H1 (cell line): ENCODE results near the gene TBL2. TPM values are rescaled to one million over a fixed set of nuclear protein-coding genes. Genes with fewer than 3 reads are reported as not detected.
"Not testable (repeated sequence)": the region's sequence is repeated elsewhere in the genome, so short reads cannot be mapped to it uniquely, and the experiment has no call there.

Source experiments
- CTCF ChIA-PET: fragments of 300-600 bp; sonication (Branson Sonifier 250); formaldehyde crosslinking; loops from one replicate; lab custom pipeline; 2021; ENCODE audit not compliant: partially characterized antibody; lab: Charles Lee
- POLR2A ChIA-PET: fragments of 300-600 bp; sonication (Branson Sonifier 250); formaldehyde crosslinking; loops from one replicate; lab custom pipeline; 2021; ENCODE audit warnings: inconsistent platforms; ENCODE audit not compliant: partially characterized antibody; lab: Charles Lee
- DNase-seq, 2 experiments: peaks; one replicate each; pipeline versions ENCODE4 v3.0.0 to v3.0.0-alpha.2; 2010 to 2022; ENCODE audit warnings: low spot score in 2 of 2, low read depth in 1 of 2, mixed read lengths in 1 of 2
- FAIRE-seq: peaks from 2 replicates; lab custom pipeline; 2011; peaks lifted over from hg19 to GRCh38; lab: Jason Lieb, UNC
- H2AFZ ChIP-seq: 2 replicates; pipeline ENCODE4 v1.8.1; 2012; ENCODE audit warnings: low read length, inconsistent platforms
- H2AK5ac ChIP-seq: 2 replicates; pipeline ENCODE4 v1.6.1; 2013; ENCODE audit warnings: low read depth, low read length
- H2BK120ac ChIP-seq: replicated peaks from 2 replicates; pipeline ENCODE3; 2013; ENCODE audit warnings: low read depth, low read length, inconsistent platforms
- H2BK12ac ChIP-seq: 2 replicates; pipeline ENCODE4 v1.6.1; 2013; ENCODE audit warnings: low read depth, low read length
- H2BK15ac ChIP-seq: 2 replicates; pipeline ENCODE4 v1.6.1; 2013; ENCODE audit warnings: low read length
- H2BK20ac ChIP-seq: 2 replicates; pipeline ENCODE4 v1.6.1; 2013; ENCODE audit warnings: low read length
- H2BK5ac ChIP-seq: 2 replicates; pipeline ENCODE4 v1.6.1; 2013; ENCODE audit warnings: low read depth, low read length
- H3K14ac ChIP-seq: 2 replicates; pipeline ENCODE4 v1.6.1; 2013; ENCODE audit warnings: inconsistent platforms; ENCODE audit not compliant: insufficient read length
- H3K18ac ChIP-seq: 2 replicates; pipeline ENCODE4 v1.6.1; 2013; ENCODE audit warnings: low read length; ENCODE audit errors: extremely low read depth
- H3K23ac ChIP-seq: 2 replicates; pipeline ENCODE4 v1.6.1; 2013; ENCODE audit warnings: inconsistent platforms; ENCODE audit not compliant: insufficient read length
- H3K23me2 ChIP-seq: 2 replicates; pipeline ENCODE4 v1.6.1; 2013; ENCODE audit warnings: low read depth, low read length
- H3K27ac ChIP-seq: 2 replicates; pipeline ENCODE4 v1.6.1; 2011; ENCODE audit warnings: low read depth, low read length, inconsistent platforms
- H3K27me3 ChIP-seq, 4 experiments: replicated peaks in 1 of 4; 1 replicate in 1 of 4; 2 replicates in 3 of 4; pipeline versions ENCODE4 v1.6.1 to v1.8.1; 2011 to 2013; ENCODE audit warnings: low read length in 3 of 4, mild to moderate bottlenecking in 3 of 4, inconsistent platforms in 2 of 4, mixed read lengths in 2 of 4, moderate library complexity in 1 of 4; ENCODE audit not compliant: control insufficient read depth in 3 of 4, insufficient read depth in 3 of 4; ENCODE audit errors: extremely low read depth in 1 of 4
- H3K36me3 ChIP-seq, 4 experiments: 2 replicates each; pipeline versions ENCODE4 v1.6.1 to v1.8.1; 2011 to 2013; ENCODE audit warnings: mild to moderate bottlenecking in 4 of 4, low read length in 3 of 4, moderate library complexity in 2 of 4, control low read depth in 1 of 4, inconsistent platforms in 1 of 4; ENCODE audit not compliant: insufficient read depth in 4 of 4, control insufficient read depth in 2 of 4
- H3K4ac ChIP-seq: replicated peaks from 2 replicates; pipeline ENCODE3; 2013; ENCODE audit warnings: low read length, low read depth, mixed read lengths, inconsistent platforms; ENCODE audit not compliant: insufficient read length
- H3K4me1 ChIP-seq, 4 experiments: replicated peaks in 1 of 4; 1 replicate in 1 of 4; 2 replicates in 3 of 4; pipeline versions ENCODE4 v1.6.1 to v1.8.1; 2011 to 2013; ENCODE audit warnings: low read length in 3 of 4, inconsistent platforms in 2 of 4, mixed read lengths in 1 of 4; ENCODE audit not compliant: insufficient read depth in 4 of 4, control insufficient read depth in 3 of 4
- H3K4me2 ChIP-seq, 2 experiments: 2 replicates each; pipeline versions ENCODE4 v1.6.1 to v1.8.1; 2011 to 2013; ENCODE audit warnings: low read depth in 2 of 2, low read length in 2 of 2, control low read depth in 1 of 2, inconsistent platforms in 1 of 2, mild to moderate bottlenecking in 1 of 2; ENCODE audit not compliant: insufficient read depth in 1 of 2
- H3K4me3 ChIP-seq, 4 experiments: fragments of 200-600, 300-600 bp in 1 of 4; sonication (generic), shearing (Covaris generic), sonication (Bioruptor Twin) in 1 of 4; 2 replicates each; pipeline versions ENCODE4 v1.5.1 to v1.8.1; 2011 to 2016; ENCODE audit warnings: low read length in 4 of 4, low read depth in 3 of 4, control low read depth in 2 of 4, inconsistent platforms in 2 of 4, mild to moderate bottlenecking in 2 of 4, mixed read lengths in 1 of 4, moderate library complexity in 1 of 4; ENCODE audit not compliant: insufficient read depth in 2 of 4; ENCODE audit errors: extremely low read depth in 1 of 4
- H3K56ac ChIP-seq: replicated peaks from 2 replicates; pipeline ENCODE3; 2013; ENCODE audit warnings: low read depth, mild to moderate bottlenecking, mixed read lengths, low read length, inconsistent platforms; ENCODE audit not compliant: insufficient read length
- H3K79me1 ChIP-seq: 2 replicates; pipeline ENCODE4 v1.6.1; 2013; ENCODE audit warnings: low read depth, low read length, control low read depth
- H3K79me2 ChIP-seq, 2 experiments: 2 replicates each; pipeline versions ENCODE4 v1.6.1 to v1.8.1; 2012 to 2013; ENCODE audit warnings: low read length in 2 of 2, mild to moderate bottlenecking in 2 of 2, inconsistent platforms in 1 of 2; ENCODE audit not compliant: insufficient read depth in 2 of 2, control insufficient read depth in 1 of 2
- H3K9ac ChIP-seq, 4 experiments: replicated peaks in 1 of 4; 1 replicate in 1 of 4; 2 replicates in 3 of 4; pipeline versions ENCODE4 v1.6.1 to v1.8.1; 2011 to 2013; ENCODE audit warnings: low read depth in 3 of 4, low read length in 3 of 4, control low read depth in 2 of 4, mild to moderate bottlenecking in 2 of 4, moderate library complexity in 2 of 4, inconsistent platforms in 1 of 4; ENCODE audit errors: extremely low read depth in 1 of 4
- H3K9me3 ChIP-seq, 2 experiments: 2 replicates each; pipeline versions ENCODE4 v1.6.1 to v1.8.1; 2012 to 2013; ENCODE audit warnings: mild to moderate bottlenecking in 2 of 2, moderate library complexity in 2 of 2, control low read depth in 1 of 2, inconsistent platforms in 1 of 2, low read depth in 1 of 2, low read length in 1 of 2, mixed read lengths in 1 of 2; ENCODE audit not compliant: insufficient read depth in 2 of 2
- H4K20me1 ChIP-seq, 2 experiments: replicated peaks in 1 of 2; 2 replicates each; pipeline versions ENCODE3 to v1.8.1; 2011 to 2013; ENCODE audit warnings: inconsistent platforms in 2 of 2, low read length in 2 of 2, mild to moderate bottlenecking in 1 of 2; ENCODE audit not compliant: insufficient read depth in 2 of 2, control insufficient read depth in 1 of 2
- H4K5ac ChIP-seq: 2 replicates; pipeline ENCODE4 v1.6.1; 2013; ENCODE audit warnings: low read length, low read depth, mixed read lengths, inconsistent platforms; ENCODE audit not compliant: insufficient read length
- H4K8ac ChIP-seq: 2 replicates; pipeline ENCODE4 v1.8.0; 2013; ENCODE audit warnings: mild to moderate bottlenecking, moderate library complexity, low read length, inconsistent platforms; ENCODE audit not compliant: insufficient read depth; ENCODE audit errors: extremely low read depth
- H4K91ac ChIP-seq: replicated peaks from 2 replicates; pipeline ENCODE3; 2013; ENCODE audit warnings: low read length, mixed read lengths, inconsistent platforms; ENCODE audit not compliant: insufficient read length
- WGBS, 2 experiments: shearing (Covaris generic) in 1 of 2; methylation state at CpG; one replicate each; pipeline versions ENCODE4 v1.1.6 to v1.1.7; 2013 to 2015; ENCODE audit warnings: low lambda C conversion rate in 2 of 2, mixed read lengths in 2 of 2, inconsistent platforms in 1 of 2, low coverage in 1 of 2, missing lambda C conversion rate in 1 of 2; ENCODE audit not compliant: insufficient replicate concordance in 2 of 2, insufficient coverage in 1 of 2, insufficient read length in 1 of 2; ENCODE audit errors: extremely low coverage in 1 of 2, missing lambda C conversion rate in 1 of 2; 5-methylcytosine and 5-hydroxymethylcytosine counted together
- polyA plus RNA-seq, 7 experiments: library from polyadenylated mRNA; depleted of rRNA in 3 of 7; stranded (reverse) in 5 of 7; unstranded in 2 of 7; fragments of >200 nt in 5 of 7; fragments of 200-250 nt in 2 of 7; gene quantifications; 1 replicate in 5 of 7; 2 replicates in 1 of 7; 4 replicates in 1 of 7; pipeline versions ENCODE4 v1.2.1 to v1.2.3, GENCODE V29; 2011 to 2013; ENCODE audit warnings: missing spikeins in 2 of 7, mixed read lengths in 2 of 7
- total RNA-seq: library from RNA; stranded (reverse); fragmentation: NEBNext Ultra II Directional; extraction: Animal tissue kit (Norgen Biotek cat#: 25700); gene quantifications from 2 replicates; pipeline ENCODE4 v1.2.1, GENCODE V29; 2021

Gene TBL2
- total and polyA plus RNA-seq, 2 of the 8 experiments (the other 6 are each of a cell fraction or from before 2014, with no cell fraction given) = 25.8 to 29.7 TPM

DNA sequence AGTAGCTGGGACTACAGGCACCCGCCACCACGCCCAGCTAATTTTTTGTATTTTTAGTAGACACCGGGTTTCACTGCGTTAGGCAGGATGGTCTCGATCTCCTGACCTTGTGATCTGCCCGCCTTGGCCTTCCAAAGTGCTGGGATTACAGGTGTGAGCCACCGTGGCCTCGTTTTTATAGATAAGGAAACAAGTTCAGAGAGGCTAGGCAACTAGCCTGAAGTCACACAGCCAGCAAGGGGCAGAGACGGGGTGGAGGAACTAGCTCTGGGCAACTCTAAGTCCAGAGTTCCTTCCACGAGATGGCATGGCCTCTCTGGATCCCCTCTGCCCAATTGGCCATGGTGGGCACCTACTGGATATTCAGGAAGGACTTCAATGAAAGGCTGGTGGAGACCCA is 36.6 kb upstream of the TBL2 start:
- H3K9me3 ChIP-seq, H4K20me1 ChIP-seq, H3K27ac ChIP-seq, H3K4ac ChIP-seq, H3K79me2 ChIP-seq, H2AK5ac ChIP-seq, H4K8ac ChIP-seq, H3K14ac ChIP-seq, H3K23ac ChIP-seq, H2BK15ac ChIP-seq, H3K4me3 ChIP-seq, H3K36me3 ChIP-seq, H2BK20ac ChIP-seq, H4K91ac ChIP-seq, H3K4me2 ChIP-seq, H3K9ac ChIP-seq, H2BK120ac ChIP-seq, H3K23me2 ChIP-seq, FAIRE-seq, H2BK12ac ChIP-seq, H3K4me1 ChIP-seq, H3K18ac ChIP-seq, H3K56ac ChIP-seq, H3K27me3 ChIP-seq, H2BK5ac ChIP-seq, H3K79me1 ChIP-seq, DNase-seq, H4K5ac ChIP-seq, H2AFZ ChIP-seq: not testable (repeated sequence)
- ChIA-PET CTCF (interaction anchor here (0.6 to 17.4 kb wide), 12 partner anchors 8 to 444 kb away, joined by 3 to 136 read pairs (median 6); partner anchors contain the start of gene VPS37D), POLR2A (interaction anchor here (1.2 kb wide), 1 partner anchor 86 kb away, joined by 3 read pairs; no protein-coding TSS in a partner anchor)
- 86% methylated on average over 9 of the region's 10 CpGs; no CpG with 5 or more reads in 1 of the 2 experiments for WGBS, 2 experiments
